Hepatocyte (in vitro differentiated cells): ENCODE results near the gene DDX17. TPM values are rescaled to one million over a fixed set of nuclear protein-coding genes. Genes with fewer than 3 reads are reported as not detected.

Experiments
- DNase-seq: peaks from one replicate; pipeline ENCODE4 v3.0.0-alpha.2; 2016; ENCODE audit warnings: low spot score
- H2AFZ ChIP-seq: fragments of 200-600 bp; sonication (generic); 2 replicates; pipeline ENCODE4 v1.6.0; 2016; ENCODE audit warnings: antibody characterized with exemption, mild to moderate bottlenecking
- H3K27ac ChIP-seq: fragments of 200-600 bp; sonication (generic); 2 replicates; pipeline ENCODE4 v1.5.1; 2016; ENCODE audit warnings: mild to moderate bottlenecking
- H3K27me3 ChIP-seq: fragments of 200-600 bp; sonication (generic); 2 replicates; pipeline ENCODE4 v1.6.1; 2016
- H3K36me3 ChIP-seq: fragments of 200-600 bp; sonication (generic); replicated peaks from 2 replicates; pipeline ENCODE4 v1.5.1; 2016; ENCODE audit warnings: low read depth; ENCODE audit not compliant: insufficient read depth
- H3K4me1 ChIP-seq: fragments of 200-600 bp; sonication (generic); 2 replicates; pipeline ENCODE4 v1.5.1; 2016; ENCODE audit warnings: mild to moderate bottlenecking, moderate library complexity; ENCODE audit not compliant: insufficient read depth
- H3K4me2 ChIP-seq: fragments of 200-600 bp; sonication (generic); 2 replicates; pipeline ENCODE4 v1.6.0; 2016
- H3K4me3 ChIP-seq: fragments of 200-600 bp; sonication (generic); 2 replicates; pipeline ENCODE4 v1.5.1; 2016; ENCODE audit warnings: mild to moderate bottlenecking
- H3K79me2 ChIP-seq: fragments of 200-600 bp; sonication (generic); 2 replicates; pipeline ENCODE4 v1.6.0; 2017; ENCODE audit warnings: mild to moderate bottlenecking
- H3K9me2 ChIP-seq: fragments of 200-600 bp; sonication (generic); replicated peaks from 2 replicates; pipeline ENCODE4 v1.6.0; 2017; ENCODE audit warnings: mild to moderate bottlenecking; ENCODE audit not compliant: insufficient read depth
- H3K9me3 ChIP-seq: fragments of 200-600 bp; sonication (generic); 2 replicates; pipeline ENCODE4 v1.5.1; 2016; ENCODE audit warnings: low read depth, mild to moderate bottlenecking
- H4K20me1 ChIP-seq: fragments of 200-600 bp; sonication (generic); 2 replicates; pipeline ENCODE4 v1.6.0; 2016; ENCODE audit warnings: mild to moderate bottlenecking; ENCODE audit not compliant: insufficient read depth, poor library complexity, severe bottlenecking
- CTCF ChIP-seq: fragments of 200-600 bp; sonication (generic); IDR thresholded peaks from 2 replicates; pipeline ENCODE4 v1.5.1; 2016; ENCODE audit warnings: antibody characterized with exemption, mild to moderate bottlenecking; ENCODE audit not compliant: poor library complexity
- EZH2 ChIP-seq: fragments of 200-600 bp; sonication (generic); IDR thresholded peaks from 2 replicates; pipeline ENCODE4 v1.6.1; 2016; ENCODE audit warnings: antibody characterized with exemption, mild to moderate bottlenecking, borderline replicate concordance
- EZH2phosphoT487 ChIP-seq: fragments of 200-600 bp; sonication (generic); IDR thresholded peaks from one replicate; pipeline ENCODE4 v1.6.1; 2018; ENCODE audit warnings: antibody characterized with exemption, mild to moderate bottlenecking, low read depth, moderate library complexity; ENCODE audit not compliant: unreplicated experiment, severe bottlenecking
- WGBS: methylation state at CpG from one replicate; pipeline ENCODE4 v1.1.6; 2016; ENCODE audit warnings: low lambda C conversion rate; ENCODE audit errors: missing lambda C conversion rate; 5-methylcytosine and 5-hydroxymethylcytosine counted together
- polyA plus RNA-seq: library from polyadenylated mRNA; unstranded; fragments of >200 nt; fragmentation: Nextera tagmentation; extraction: Ambion mirVana; gene quantifications from 2 replicates; pipeline ENCODE4 v1.2.1, GENCODE V29; 2016
- total RNA-seq: library from RNA; depleted of rRNA; stranded (reverse); fragments of >200 nt; gene quantifications from 2 replicates; pipeline ENCODE4 v1.2.3, GENCODE V29; 2014

DDX17 gene
- total and polyA plus RNA-seq, 2 experiments from 2014 or later = 42.3 to 432 TPM

GRCh38 chr22:38481162-38481870 lies 24.8 kb downstream of the DDX17 start:
- peaks cover 10% of the 10 kb centered on the region for H3K36me3 ChIP-seq
- H3K79me2 ChIP-seq = peaks cover 3% of the 10 kb centered on the region
- peak overlapping the region; percentile 43 for H3K27ac ChIP-seq

DNA sequence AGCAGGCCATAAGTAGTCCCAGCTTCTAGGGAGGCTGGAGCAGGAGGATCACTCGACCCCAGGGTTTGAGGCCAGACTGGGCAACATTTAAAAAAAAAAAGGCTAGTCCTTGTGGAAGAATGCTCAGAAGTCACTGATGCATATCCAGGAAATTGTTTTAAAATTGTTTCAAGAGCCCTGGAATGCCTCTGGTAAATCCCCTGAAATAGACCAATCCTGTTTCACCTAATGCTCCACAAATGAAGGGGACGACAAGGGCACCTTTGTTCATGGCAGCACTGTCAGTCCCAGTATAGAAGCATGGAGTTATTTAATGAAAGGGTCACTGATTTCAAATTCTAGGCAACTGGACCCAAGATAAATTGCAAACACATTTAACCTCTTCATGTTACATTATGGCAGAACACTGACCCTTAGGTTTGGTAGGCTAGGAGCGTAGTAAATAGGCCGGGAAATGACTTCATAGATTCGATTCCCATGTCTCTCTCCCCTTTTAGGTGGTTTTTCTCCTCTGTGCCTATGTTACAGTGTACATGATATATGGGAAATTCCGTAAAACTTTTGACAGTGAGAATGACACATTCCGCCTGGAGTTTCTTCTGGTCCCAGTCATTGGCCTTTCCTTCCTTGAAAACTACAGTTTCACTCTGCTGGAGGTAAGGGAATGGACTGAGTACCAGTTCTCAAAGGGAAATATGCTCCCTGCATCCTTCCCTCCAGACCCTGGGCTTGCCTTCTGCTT lies 26.8 kb downstream of the DDX17 start:
- Histone ChIP-seq H3K4me1 (peaks cover 4% of the 10 kb centered on the region), H3K27ac (peak overlapping the region; percentile 19), H3K9me3 (no peaks in the 10 kb centered on the region), H3K4me3 (no peak overlapping the region), H2AFZ (no peak overlapping the region), H3K27me3 (no peaks in the 10 kb centered on the region), H4K20me1 (no peaks in the 10 kb centered on the region), H3K79me2 (no peaks in the 10 kb centered on the region), H3K4me2 (no peak overlapping the region), H3K9me2 (no peaks in the 10 kb centered on the region), H3K36me3 (peaks cover 3% of the 10 kb centered on the region)
- 80% methylated on average over 7 of the region's 7 CpGs for WGBS
- TF ChIP-seq EZH2phosphoT487 (no peak), CTCF (no peak), EZH2 (no peak)
- no peak for DNase-seq

More at GRCh38 chr22:38481162-38481870, 24.8 kb downstream of the DDX17 start:
- Histone ChIP-seq H3K27me3 (no peaks in the 10 kb centered on the region), H4K20me1 (peaks cover 11% of the 10 kb centered on the region), H3K4me3 (no peak overlapping the region), H3K4me1 (peaks cover 4% of the 10 kb centered on the region), H3K9me2 (no peaks in the 10 kb centered on the region), H3K4me2 (no peak overlapping the region), H2AFZ (no peak overlapping the region), H3K9me3 (no peaks in the 10 kb centered on the region)
- 98% methylated on average over 3 of the region's 3 CpGs for WGBS
- TF ChIP-seq EZH2phosphoT487 = no peak
- no peak for TF ChIP-seq EZH2
- TF ChIP-seq CTCF = no peak
- no peak for DNase-seq

GRCh38 chr22:38477585-38477984 lies 28.5 kb downstream of the DDX17 start:
- Histone ChIP-seq H2AFZ (no peak overlapping the region), H3K4me2 (no peak overlapping the region), H3K4me3 (no peak overlapping the region), H3K4me1 (peaks cover 4% of the 10 kb centered on the region), H3K27ac (peak overlapping the region; percentile 80), H4K20me1 (no peaks in the 10 kb centered on the region), H3K36me3 (no peaks in the 10 kb centered on the region), H3K79me2 (no peaks in the 10 kb centered on the region), H3K27me3 (no peaks in the 10 kb centered on the region), H3K9me3 (no peaks in the 10 kb centered on the region), H3K9me2 (no peaks in the 10 kb centered on the region)
- DNase-seq = no peak
- WGBS = 81% methylated on average over 1 of the region's 1 CpG
- TF ChIP-seq EZH2 (no peak), EZH2phosphoT487 (no peak), CTCF (no peak)
